ENCODE measurements around the gene SNRNP200. TPM values are rescaled to one million over a fixed set of nuclear protein-coding genes. Genes with fewer than 3 reads are reported as not detected.

Gene SNRNP200
- total RNA-seq = 77.9 and 84.9 TPM in 2 replicates

GRCh38 chr2:96305091-96305978 is at the start of gene SNRNP200:
SNRNP200 (minus strand) TSS chr2:96305546; CDS start chr2:96305437, 109 bp downstream.

GRCh38 chr2:96325041-96325883 is 19.9 kb upstream of the SNRNP200 start, which contains the start of gene ITPRIPL1:
ITPRIPL1 (plus strand) TSS chr2:96325317; CDS start chr2:96325840, 523 bp downstream.

GRCh38 chr2:96265840-96266679 is 39.3 kb downstream of the SNRNP200 start, which contains the start of the genes CIAO1 and TMEM127:
CIAO1 (plus strand) TSS chr2:96266225; CDS start chr2:96266351, 126 bp downstream.
TMEM127 (minus strand) TSS chr2:96265997; CDS start chr2:96265381, 616 bp downstream.

Other genes starting within 250 kb of the SNRNP200 start
- 0.33 and 14.9 TPM in 2 replicates for gene ADRA2B, start 189.0 kb downstream of the SNRNP200 start, total RNA-seq
- gene ASTL, start 167.0 kb downstream of the SNRNP200 start, total RNA-seq = 0.07 TPM in 1 of 2 replicates, not detected in the other
- gene DUSP2, start 160.1 kb downstream of the SNRNP200 start, total RNA-seq = 2.3 and 2.9 TPM in 2 replicates
- 97.5 and 116 TPM in 2 replicates for gene STARD7, start 96.7 kb downstream of the SNRNP200 start, total RNA-seq
- 39.7 and 44.0 TPM in 2 replicates for gene TMEM127, start 39.5 kb downstream of the SNRNP200 start, total RNA-seq
- gene CIAO1, start 39.3 kb downstream of the SNRNP200 start, total RNA-seq = 77.7 and 91.6 TPM in 2 replicates
- gene ITPRIPL1, start 19.8 kb upstream of the SNRNP200 start, total RNA-seq = 0.26 and 1.3 TPM in 2 replicates
- 2.4 and 5.4 TPM in 2 replicates for gene NCAPH, start 30.2 kb upstream of the SNRNP200 start, total RNA-seq
- 0.20 TPM in 1 of 2 replicates, not detected in the other for gene NEURL3, start 199.8 kb upstream of the SNRNP200 start, total RNA-seq
- 14.1 and 15.9 TPM in 2 replicates for gene ARID5A, start 231.2 kb upstream of the SNRNP200 start, total RNA-seq

All from smooth muscle cell of the pulmonary artery (primary cell).